ENCODE results near the gene PDE2A. TPM values are rescaled to one million over a fixed set of nuclear protein-coding genes. Genes with fewer than 3 reads are reported as not detected.

The PDE2A gene
- total RNA-seq, 1 donor from 2014 or later: 3.0 TPM

- Mint-ChIP-seq H3K4me1 (peaks cover 12% of the 10 kb centered on the region), H3K9me3 (no peaks in the 10 kb centered on the region), H3K27me3 (ENCODE audit: low read depth) (no peaks in the 10 kb centered on the region), H3K36me3 (ENCODE audit: low read depth) (no peaks in the 10 kb centered on the region), H3K27ac (ENCODE audit: unreplicated experiment) (no peak overlapping the region), H3K4me3 (no peak overlapping the region)
- no peak for DNase-seq (ENCODE audit: low read depth, low spot score)
- no peak for TF ChIP-seq CTCF (conservative IDR thresholded peaks at IDR 0.05)
These were observed 30.6 kb upstream of the PDE2A start for GRCh38 chr11:72704783-72705265.

- no peaks in the 10 kb centered on the region for H3K9me3 Mint-ChIP-seq
- H3K36me3 Mint-ChIP-seq (ENCODE audit: low read depth): no peaks in the 10 kb centered on the region
- no peak for TF ChIP-seq CTCF (conservative IDR thresholded peaks at IDR 0.05)
- H3K27ac Mint-ChIP-seq (ENCODE audit: unreplicated experiment): peak overlapping the region; percentile 50
- no peak overlapping the region for H3K4me3 Mint-ChIP-seq
- H3K27me3 Mint-ChIP-seq (ENCODE audit: low read depth): no peaks in the 10 kb centered on the region
- H3K4me1 Mint-ChIP-seq: peaks cover 12% of the 10 kb centered on the region
- DNase-seq (ENCODE audit: low read depth, low spot score): no peak
These were observed 30.0 kb upstream of the PDE2A start for GRCh38 chr11:72704028-72704782.

GRCh38 chr11:72703267-72704008 lies 29.2 kb upstream of the PDE2A start:
- H3K36me3 Mint-ChIP-seq (ENCODE audit: low read depth): no peaks in the 10 kb centered on the region
- no peak overlapping the region for H3K4me3 Mint-ChIP-seq
- DNase-seq (ENCODE audit: low read depth, low spot score): no peak
- TF ChIP-seq CTCF (conservative IDR thresholded peaks at IDR 0.05): no peak
- H3K27me3 Mint-ChIP-seq (ENCODE audit: low read depth): no peaks in the 10 kb centered on the region
- H3K9me3 Mint-ChIP-seq: no peaks in the 10 kb centered on the region
- peaks cover 12% of the 10 kb centered on the region for H3K4me1 Mint-ChIP-seq
- no peak overlapping the region for H3K27ac Mint-ChIP-seq (ENCODE audit: unreplicated experiment)

GRCh38 chr11:72702577-72703241 lies 28.5 kb upstream of the PDE2A start:
- DNase-seq (ENCODE audit: low read depth, low spot score): no peak
- no peak for TF ChIP-seq CTCF (conservative IDR thresholded peaks at IDR 0.05)
- Mint-ChIP-seq H3K27me3 (ENCODE audit: low read depth) (no peaks in the 10 kb centered on the region), H3K4me1 (peaks cover 12% of the 10 kb centered on the region), H3K27ac (ENCODE audit: unreplicated experiment) (peak overlapping the region; percentile 50), H3K36me3 (ENCODE audit: low read depth) (no peaks in the 10 kb centered on the region), H3K4me3 (no peak overlapping the region), H3K9me3 (no peaks in the 10 kb centered on the region)

GRCh38 chr11:72702096-72702495 lies 27.9 kb upstream of the PDE2A start:
- H3K4me3 Mint-ChIP-seq: no peak overlapping the region
- peak overlapping the region; percentile 50 for H3K27ac Mint-ChIP-seq (ENCODE audit: unreplicated experiment)
- no peaks in the 10 kb centered on the region for H3K36me3 Mint-ChIP-seq (ENCODE audit: low read depth)
- H3K4me1 Mint-ChIP-seq: peaks cover 12% of the 10 kb centered on the region
- H3K27me3 Mint-ChIP-seq (ENCODE audit: low read depth): no peaks in the 10 kb centered on the region
- no peak for DNase-seq (ENCODE audit: low read depth, low spot score)
- no peak for TF ChIP-seq CTCF (conservative IDR thresholded peaks at IDR 0.05)
- no peaks in the 10 kb centered on the region for H3K9me3 Mint-ChIP-seq
